22Rv1 (cell line): ENCODE measurements around the gene C1RL.

Experiments used
- H3K27ac ChIP-seq: fragments of 450-650 bp; 2 replicates; pipeline ENCODE4 v1.5.1; 2017
- ZFX ChIP-seq: fragments of 450-650 bp; IDR thresholded peaks from 2 replicates; pipeline ENCODE4 v1.6.1; 2017; ENCODE audit warnings: antibody characterized with exemption, borderline replicate concordance
- TF ChIP-seq, protein P1 (sequence below): fragments of 450-650 bp; IDR thresholded peaks from 2 replicates; pipeline ENCODE4 v1.5.1; 2017; ENCODE audit warnings: mild to moderate bottlenecking

C1RL gene

DNA sequence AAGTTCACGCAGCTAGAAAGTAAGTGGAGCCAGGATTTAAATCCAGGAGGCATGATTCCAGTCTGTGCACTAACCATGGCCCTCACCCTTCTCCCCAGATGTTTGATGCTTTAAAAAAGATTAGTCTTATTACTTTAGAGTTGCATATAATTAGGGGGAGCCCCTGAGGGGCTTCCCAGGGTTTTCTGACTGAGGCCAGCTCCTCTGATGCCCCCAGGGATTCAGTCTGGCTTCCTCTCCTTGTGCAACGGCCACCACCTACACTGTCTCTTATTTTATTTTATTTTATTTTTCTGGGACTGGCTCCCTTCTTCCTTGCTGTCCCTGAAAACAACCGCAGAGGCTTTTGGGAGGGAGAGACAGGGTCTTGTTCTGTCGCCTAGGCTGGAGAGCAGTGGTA, 43.8 kb upstream of the C1RL start:
- TF ChIP-seq, protein P1, sequence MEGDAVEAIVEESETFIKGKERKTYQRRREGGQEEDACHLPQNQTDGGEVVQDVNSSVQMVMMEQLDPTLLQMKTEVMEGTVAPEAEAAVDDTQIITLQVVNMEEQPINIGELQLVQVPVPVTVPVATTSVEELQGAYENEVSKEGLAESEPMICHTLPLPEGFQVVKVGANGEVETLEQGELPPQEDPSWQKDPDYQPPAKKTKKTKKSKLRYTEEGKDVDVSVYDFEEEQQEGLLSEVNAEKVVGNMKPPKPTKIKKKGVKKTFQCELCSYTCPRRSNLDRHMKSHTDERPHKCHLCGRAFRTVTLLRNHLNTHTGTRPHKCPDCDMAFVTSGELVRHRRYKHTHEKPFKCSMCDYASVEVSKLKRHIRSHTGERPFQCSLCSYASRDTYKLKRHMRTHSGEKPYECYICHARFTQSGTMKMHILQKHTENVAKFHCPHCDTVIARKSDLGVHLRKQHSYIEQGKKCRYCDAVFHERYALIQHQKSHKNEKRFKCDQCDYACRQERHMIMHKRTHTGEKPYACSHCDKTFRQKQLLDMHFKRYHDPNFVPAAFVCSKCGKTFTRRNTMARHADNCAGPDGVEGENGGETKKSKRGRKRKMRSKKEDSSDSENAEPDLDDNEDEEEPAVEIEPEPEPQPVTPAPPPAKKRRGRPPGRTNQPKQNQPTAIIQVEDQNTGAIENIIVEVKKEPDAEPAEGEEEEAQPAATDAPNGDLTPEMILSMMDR: no peak
- no peak for TF ChIP-seq ZFX
- no peak overlapping the region for H3K27ac ChIP-seq

DNA sequence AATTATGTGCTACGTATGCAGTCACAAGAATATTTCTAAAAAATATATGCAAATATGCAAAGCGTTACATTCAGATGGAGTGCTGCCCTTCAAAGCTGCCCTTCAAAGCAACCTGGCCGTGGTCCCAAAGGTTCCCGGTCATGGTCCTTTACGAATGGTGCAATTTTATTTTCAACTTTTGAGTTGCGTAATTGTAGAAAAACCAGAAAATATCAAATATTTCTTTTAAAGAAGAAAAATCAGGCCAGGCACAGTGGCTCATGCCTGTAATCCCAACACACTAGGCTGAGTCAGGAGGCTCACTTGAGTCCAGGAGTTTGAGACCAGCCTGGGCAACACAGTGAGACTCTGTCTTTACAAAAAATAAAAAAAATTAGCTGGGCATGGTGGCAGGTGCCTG, 42.5 kb upstream of the C1RL start:
- H3K27ac ChIP-seq: no peak overlapping the region
- TF ChIP-seq, protein P1: no peak
- TF ChIP-seq ZFX: no peak

DNA sequence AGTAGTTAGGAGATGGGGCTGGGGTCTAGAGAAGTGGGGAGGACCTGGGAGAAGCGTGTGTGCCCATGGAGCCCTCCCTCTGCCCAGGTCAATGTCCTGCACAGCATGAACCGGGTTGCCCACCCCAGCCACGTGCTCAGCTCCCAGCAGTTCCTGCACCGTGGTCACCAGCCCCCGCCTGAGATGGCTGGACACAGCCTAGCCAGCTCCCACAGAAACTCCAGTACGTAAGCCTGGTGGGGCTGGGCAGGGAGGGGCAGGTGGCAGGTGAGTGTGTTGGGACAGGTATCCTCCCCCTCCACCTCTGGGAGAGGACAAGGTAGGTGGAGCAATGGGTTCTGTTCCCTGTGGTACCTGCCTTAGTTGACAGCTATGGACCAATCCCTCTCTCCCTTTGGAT, 41.8 kb upstream of the C1RL start:
- TF ChIP-seq, protein P1: no peak
- TF ChIP-seq ZFX: no peak
- H3K27ac ChIP-seq: no peak overlapping the region

DNA sequence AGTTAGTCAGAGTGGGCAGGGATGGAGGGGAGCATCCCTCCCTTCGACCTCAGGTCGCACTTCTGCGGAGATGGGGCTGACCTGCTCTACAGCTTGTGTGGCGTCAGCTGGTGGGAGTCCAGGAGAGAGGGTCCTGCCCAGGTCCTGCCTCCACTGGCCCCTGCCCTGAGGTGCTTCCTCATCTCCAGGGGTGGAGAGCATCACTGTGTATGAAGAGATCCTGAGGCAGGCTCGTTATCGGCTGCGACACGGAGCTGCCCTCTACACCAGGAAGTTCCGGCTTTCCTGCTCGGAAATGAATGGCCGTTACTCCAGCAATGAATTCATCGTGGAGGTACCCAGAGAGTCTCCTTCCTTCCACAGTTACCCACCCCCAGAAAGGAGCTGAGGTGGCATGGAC, 41.3 kb upstream of the C1RL start:
- H3K27ac ChIP-seq: no peak overlapping the region
- no peak for TF ChIP-seq ZFX
- TF ChIP-seq, protein P1: no peak

DNA sequence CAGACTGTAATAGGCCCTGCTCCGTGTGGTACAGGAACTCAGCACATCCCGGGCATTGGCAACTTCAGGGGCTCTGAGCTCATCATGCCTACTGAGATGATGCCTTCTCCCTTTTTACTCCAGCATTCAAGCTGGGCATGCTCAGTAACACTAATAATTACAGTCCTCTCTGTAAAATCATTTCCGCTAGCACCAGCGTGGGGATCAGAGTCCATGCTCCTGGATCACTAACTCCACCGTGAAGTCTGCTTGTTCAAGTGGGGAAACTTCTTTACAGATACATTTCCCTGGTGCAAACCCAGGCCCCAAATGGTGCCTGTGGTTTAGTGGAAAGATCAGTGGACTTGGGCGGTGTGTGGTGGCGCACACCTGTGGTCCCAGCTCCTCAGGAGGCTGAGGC, 37.9 kb upstream of the C1RL start:
- no peak overlapping the region for H3K27ac ChIP-seq
- TF ChIP-seq, protein P1: no peak
- TF ChIP-seq ZFX: no peak

- H3K27ac ChIP-seq: no peak overlapping the region
- no peak for TF ChIP-seq ZFX
- TF ChIP-seq, protein P1: no peak
These were observed 37.2 kb upstream of the C1RL start for GRCh38 chr12:7146228-7146627.

GRCh38 chr12:7145671-7146070, 36.7 kb upstream of the C1RL start:
- no peak overlapping the region for H3K27ac ChIP-seq
- TF ChIP-seq, protein P1: no peak
- no peak for TF ChIP-seq ZFX
